ENCODE data around the gene LRP3.

DNA sequence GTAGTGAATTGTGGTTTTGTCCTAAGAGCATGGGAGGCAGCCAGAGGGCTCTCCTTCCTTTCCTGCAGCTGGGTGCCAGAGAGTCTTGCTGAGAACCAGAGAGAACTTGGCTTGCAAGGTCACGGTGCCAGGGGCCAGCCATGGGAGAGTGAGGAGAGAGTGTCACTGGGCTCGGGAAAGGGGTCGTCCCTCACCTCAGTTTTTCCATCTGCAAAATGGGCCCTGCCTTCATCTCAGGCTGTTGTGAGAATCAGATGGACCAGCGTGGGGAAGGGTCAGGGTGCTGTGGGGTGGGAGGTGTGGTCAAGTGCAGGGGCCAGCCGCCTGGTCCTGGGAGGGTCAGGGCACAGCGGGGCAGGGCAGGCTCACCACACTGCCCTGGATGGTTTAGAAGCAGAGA lies 7.3 kb downstream of the LRP3 start:
- no peak for TF ChIP-seq SUZ12 (IDR thresholded peaks at IDR 0.05; ENCODE audit: extremely low read depth, insufficient read depth, insufficient read length)
- TF ChIP-seq ZNF274 (IDR thresholded peaks at IDR 0.05; ENCODE audit: low read depth, low read length): no peak
